T follicular helper cell (primary cell): ENCODE measurements around the gene MTA1.

Experiments
- DNase-seq: peaks from one replicate; pipeline ENCODE4 v3.0.0-alpha.2; 2020; ENCODE audit warnings: low read depth

MTA1 gene

DNA sequence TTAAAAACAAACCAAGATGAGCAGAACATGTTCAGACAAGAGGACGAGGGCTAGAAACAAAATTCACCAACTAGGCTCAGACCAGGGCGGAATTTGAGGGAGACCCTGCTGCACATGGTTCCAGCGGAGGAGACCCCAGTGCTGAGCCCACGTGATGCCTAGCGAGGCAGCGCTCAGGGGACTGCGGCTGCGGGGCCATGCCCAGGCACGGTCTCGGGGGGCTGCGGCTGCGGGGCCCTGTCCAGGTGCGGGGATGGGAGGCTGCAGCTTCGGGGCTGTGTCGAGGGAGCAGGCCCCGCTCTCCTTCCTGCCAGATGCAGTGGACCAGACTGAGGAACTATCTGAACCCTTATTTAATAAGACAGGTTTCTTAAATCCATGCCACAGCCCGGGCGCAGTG, 42.3 kb downstream of the MTA1 start:
- DNase-seq = no peak

- DNase-seq = no peak
These were observed 44.9 kb downstream of the MTA1 start for GRCh38 chr14:105464501-105464900.

- DNase-seq = no peak
These were observed 45.8 kb downstream of the MTA1 start for GRCh38 chr14:105465209-105466031.

GRCh38 chr14:105466531-105467248, 47.1 kb downstream of the MTA1 start:
- DNase-seq = no peak

DNA sequence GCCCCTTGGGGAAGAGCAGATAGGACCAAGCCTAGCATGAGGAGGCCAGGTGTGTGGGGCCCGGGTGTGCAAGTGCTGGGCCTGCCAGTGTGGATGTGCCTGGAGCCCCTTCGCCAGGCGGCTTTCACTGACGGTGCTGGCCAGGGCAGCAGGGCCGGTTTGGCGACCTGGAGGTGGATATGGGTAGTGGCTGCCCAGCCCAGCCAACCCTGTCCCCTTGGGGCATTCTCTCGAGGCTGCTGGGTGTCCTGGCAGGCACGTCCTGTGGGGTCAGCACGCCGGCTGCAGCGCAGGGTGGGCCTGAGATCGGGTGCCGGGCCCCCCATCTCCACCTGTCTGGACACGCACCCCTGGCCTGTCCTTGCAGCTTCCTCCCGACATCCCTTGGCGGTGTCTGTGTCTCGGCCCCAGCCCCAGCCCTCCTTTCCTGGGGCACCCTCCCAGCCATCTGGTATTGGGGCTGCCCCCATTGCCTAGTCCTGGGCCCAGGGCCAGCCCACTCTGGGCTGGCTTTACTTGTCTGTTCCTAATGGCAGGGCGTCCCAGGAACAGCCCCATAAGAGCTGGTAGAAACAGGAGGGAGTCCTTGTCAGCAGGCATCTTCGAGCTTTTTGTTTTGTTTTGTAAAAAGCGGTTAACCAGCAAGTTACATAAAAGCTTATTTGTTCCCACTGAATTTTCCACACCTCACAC, 47.8 kb downstream of the MTA1 start:
- DNase-seq = no peak

- DNase-seq = no peak
These were observed 48.4 kb downstream of the MTA1 start for GRCh38 chr14:105467942-105468471.

DNA sequence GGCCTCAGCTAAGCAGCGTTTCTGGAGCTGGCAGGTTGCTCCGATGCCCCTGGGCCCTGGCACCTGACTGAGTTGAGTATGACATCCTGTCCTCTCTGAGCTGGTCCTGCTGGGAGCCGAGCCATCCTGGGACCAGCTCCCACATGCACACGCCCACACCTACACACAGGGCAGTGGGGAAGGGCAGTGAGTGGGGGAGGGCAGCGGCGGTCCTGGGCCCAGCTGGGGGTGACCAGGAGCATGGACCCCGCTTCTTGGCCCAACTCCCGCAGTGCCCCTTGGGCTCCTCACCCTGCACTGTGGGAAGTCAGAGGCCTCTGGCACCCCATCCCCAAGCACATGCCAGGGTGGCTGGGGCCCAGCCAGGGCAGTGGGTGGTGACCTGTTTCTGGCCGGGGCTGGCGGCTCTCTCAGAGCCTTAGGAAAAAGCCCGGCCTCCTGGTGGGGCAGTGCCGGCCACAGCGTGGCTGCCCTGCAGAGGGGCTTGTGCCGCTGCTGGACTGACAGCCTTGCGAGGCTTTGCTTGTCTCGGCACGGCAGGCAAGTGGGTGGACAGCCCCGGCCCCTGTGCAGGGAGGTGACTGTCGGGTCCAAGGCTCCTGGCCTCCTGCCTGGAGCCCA, 49.1 kb downstream of the MTA1 start:
- no peak for DNase-seq

DNA sequence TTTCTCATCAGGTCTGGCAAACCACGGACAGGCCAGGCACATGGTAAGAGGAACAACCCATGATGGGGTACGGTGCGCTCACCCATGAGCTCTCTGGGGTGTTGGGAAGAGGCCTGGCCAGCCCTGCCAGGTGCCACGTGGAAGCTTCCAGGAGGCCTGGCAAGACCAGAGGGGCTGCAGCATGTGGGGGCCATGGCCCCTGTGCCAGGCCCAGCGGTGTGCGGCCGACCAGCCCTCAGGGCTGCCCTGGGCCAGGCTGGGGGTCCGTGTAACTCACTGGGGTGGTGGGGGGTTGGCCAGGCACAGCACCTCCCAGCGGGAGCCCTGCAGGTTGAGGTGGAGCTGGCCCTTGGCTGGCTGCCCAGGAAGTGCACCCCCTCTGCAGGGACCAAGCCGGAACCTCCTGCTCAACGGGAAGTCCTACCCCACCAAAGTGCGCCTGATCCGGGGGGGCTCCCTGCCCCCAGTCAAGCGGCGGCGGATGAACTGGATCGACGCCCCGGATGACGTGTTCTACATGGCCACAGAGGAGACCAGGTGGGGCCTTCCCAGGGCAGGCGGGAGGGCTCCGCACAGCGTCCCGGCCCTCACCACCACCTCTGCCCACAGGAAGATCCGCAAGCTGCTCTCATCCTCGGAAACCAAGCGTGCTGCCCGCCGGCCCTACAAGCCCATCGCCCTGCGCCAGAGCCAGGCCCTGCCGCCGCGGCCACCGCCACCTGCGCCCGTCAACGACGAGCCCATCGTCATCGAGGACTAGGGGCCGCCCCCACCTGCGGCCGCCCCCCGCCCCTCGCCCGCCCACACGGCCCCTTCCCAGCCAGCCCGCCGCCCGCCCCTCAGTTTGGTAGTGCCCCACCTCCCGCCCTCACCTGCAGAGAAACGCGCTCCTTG, 50.1 kb downstream of the MTA1 start:
- no peak for DNase-seq

DNA sequence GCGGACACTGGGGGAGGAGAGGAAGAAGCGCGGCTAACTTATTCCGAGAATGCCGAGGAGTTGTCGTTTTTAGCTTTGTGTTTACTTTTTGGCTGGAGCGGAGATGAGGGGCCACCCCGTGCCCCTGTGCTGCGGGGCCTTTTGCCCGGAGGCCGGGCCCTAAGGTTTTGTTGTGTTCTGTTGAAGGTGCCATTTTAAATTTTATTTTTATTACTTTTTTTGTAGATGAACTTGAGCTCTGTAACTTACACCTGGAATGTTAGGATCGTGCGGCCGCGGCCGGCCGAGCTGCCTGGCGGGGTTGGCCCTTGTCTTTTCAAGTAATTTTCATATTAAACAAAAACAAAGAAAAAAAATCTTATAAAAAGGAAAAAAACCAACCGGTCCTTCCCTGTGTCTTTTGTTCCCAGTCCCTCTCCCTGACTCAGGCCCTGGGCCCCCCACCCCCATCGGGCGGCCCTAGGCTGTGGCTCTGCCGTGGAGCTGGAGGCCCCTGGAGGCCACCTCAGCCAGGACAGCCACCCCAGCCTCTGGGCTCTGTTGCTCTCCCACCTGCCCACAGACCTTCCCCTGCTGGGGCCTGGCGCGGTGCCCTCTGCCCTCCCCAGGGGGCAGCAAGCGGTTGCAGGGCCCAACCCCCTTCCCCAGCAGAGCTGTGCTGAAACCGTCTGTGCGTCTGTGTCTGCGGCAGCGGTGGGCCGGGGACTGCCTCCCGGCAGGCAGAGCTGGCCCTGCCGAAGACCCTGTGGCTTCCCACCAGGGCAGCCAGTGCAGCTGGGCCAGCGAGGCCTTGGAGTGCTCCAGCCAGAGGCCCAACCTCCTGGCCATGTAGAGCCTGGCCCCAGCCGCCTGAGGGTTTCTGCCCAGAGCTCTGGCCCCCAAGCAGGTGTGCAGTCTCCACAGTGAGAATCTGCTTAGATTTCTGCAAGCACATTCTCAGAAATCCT, 51.0 kb downstream of the MTA1 start:
- DNase-seq = no peak

- no peak for DNase-seq
These were observed 51.7 kb downstream of the MTA1 start for GRCh38 chr14:105471297-105471821.

GRCh38 chr14:105471823-105472485, 52.3 kb downstream of the MTA1 start:
- no peak for DNase-seq

DNA sequence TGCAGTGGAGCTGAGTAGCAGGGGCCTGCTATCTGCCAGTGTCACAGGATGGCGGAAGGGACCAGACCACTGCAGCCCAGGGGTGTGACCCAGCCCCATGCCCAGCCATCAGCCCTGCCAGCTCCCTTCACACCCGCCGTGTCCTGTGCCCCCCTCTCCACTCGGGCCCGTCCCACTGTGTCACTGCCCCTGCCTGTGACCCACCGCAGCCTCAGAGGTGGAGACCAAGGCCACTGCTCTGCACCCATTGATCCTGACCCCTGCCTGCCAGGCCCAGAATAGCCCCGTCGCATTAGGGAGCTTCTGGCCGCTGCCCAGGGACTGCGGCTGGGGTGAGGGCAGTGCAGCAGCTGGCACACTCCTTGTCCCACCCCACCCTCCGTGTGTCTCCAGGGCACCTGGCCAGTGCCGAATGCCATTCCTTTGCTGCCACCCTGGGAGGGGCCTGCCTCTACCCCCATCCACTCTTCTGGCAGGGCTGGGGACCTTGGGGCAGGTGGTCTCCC, 52.9 kb downstream of the MTA1 start:
- no peak for DNase-seq

GRCh38 chr14:105473033-105473676, 53.5 kb downstream of the MTA1 start:
- no peak for DNase-seq

DNA sequence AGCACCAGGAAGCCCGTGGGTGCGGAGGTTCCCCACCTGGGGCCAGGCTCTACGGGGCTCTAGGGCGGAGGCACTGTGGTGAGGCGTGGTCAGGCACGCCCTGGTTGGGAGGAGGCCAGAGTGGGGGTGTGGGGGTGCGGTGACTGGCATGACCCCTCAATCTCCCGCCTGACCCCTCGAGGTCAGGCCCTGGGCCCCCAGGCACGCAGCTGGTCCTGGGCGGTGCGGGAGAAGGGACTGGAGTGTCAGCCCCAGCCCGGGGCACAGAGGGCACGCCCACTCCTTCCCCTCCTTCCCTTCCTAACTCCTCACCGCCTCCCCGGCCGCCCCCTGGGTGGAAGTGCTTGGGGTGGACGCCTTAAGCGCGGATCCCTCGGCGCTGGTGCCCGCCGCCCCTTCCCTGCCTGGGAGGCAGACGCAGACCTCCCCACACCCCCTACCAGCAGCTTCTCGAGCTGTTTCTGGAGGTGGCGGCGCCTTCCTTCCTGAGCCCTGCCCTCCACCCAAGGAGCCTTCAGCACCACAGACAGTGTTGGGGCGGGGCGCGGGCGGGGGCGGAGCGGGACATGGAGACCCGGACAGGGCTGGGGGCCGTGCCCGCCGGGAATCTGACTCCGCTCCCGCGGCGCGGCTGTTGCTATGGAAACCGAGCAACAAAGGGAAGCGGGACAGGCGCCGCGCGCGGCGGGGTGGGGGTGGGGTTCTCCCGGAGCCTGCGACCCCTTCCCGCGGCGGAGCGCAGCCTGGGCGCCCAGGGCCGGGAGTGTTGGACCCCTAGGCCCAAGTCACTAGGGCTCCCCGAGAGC, 54.3 kb downstream of the MTA1 start:
- peak; percentile 75 for DNase-seq

- DNase-seq = no peak
These were observed 55.0 kb downstream of the MTA1 start, which contains the start of gene CRIP2 for GRCh38 chr14:105474483-105475268. CRIP2 (plus strand) TSS chr14:105474821; CDS start chr14:105474863, 42 bp downstream.

GRCh38 chr14:105475269-105476096, 55.9 kb downstream of the MTA1 start:
- no peak for DNase-seq
